ENCODE data around the gene STARD7. TPM values are rescaled to one million over a fixed set of nuclear protein-coding genes. Genes with fewer than 3 reads are reported as not detected.

Gene STARD7
- total and polyA plus RNA-seq, 9 of the 15 experiments (the other 6 are each of a cell fraction or from before 2014, with no cell fraction given), result 90.9 to 196 (median 145) TPM

DNA sequence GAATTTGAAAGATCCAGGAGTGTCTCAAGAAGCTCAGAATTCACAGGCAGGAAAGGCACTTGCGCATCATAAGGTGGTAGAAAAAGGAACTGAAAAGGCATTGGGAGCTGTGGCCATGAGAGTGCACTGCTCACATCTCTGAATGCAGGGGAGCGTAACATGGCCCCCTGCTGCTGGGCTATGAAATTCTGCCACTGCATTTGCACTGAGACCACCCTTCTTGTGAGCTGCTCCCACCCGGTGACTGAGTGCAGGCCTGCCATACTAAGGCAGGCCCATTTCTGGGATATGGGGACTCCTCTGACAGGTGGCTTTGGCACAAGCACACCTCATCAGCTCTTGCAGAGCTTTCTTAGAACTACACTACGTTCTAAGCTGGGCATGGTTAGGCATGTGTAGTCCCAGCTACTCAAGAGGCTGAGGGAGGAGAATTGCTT, 25.3 kb upstream of the STARD7 start:
- ChIA-PET POLR2A (interaction anchor here (0.8 to 1.8 kb wide), 4 partner anchors 9 to 27 kb away, joined by 3 to 7 read pairs (median 4); partner anchors contain the start of gene STARD7), CTCF (ENCODE audit: low intra/inter-chr PET ratio) (no interaction called here)
- no peaks in the 10 kb centered on the region for H3K27me3 ChIP-seq (ENCODE audit: control insufficient read depth in 2 of 2, insufficient read depth in 2 of 2, low read length in 2 of 2)
- no peak for TF ChIP-seq MCM5 (IDR thresholded peaks at IDR 0.05; ENCODE audit: low read depth)
- TF ChIP-seq, protein P1, sequence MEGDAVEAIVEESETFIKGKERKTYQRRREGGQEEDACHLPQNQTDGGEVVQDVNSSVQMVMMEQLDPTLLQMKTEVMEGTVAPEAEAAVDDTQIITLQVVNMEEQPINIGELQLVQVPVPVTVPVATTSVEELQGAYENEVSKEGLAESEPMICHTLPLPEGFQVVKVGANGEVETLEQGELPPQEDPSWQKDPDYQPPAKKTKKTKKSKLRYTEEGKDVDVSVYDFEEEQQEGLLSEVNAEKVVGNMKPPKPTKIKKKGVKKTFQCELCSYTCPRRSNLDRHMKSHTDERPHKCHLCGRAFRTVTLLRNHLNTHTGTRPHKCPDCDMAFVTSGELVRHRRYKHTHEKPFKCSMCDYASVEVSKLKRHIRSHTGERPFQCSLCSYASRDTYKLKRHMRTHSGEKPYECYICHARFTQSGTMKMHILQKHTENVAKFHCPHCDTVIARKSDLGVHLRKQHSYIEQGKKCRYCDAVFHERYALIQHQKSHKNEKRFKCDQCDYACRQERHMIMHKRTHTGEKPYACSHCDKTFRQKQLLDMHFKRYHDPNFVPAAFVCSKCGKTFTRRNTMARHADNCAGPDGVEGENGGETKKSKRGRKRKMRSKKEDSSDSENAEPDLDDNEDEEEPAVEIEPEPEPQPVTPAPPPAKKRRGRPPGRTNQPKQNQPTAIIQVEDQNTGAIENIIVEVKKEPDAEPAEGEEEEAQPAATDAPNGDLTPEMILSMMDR (IDR thresholded peaks at IDR 0.05 in 2 of 3, conservative IDR thresholded peaks at IDR 0.05 in 1 of 3; ENCODE audit: insufficient read depth in 2 of 3, low read depth in 1 of 3, low read length in 3 of 3), result peak in 1 of 3 experiments; percentile 47; a peak in 2 of 6 replicates
- H3K79me2 ChIP-seq (ENCODE audit: control insufficient read depth, insufficient read depth, low read length), result no peaks in the 10 kb centered on the region
- no peak for FAIRE-seq
- WGBS (ENCODE audit: insufficient coverage, low coverage, missing lambda C conversion rate), result 68% methylated on average over 4 of the region's 4 CpGs
- H3K36me3 ChIP-seq (ENCODE audit: control insufficient read depth, insufficient read depth, low read length), result peaks cover 3% of the 10 kb centered on the region; the same call in 1 of the 3 replicates
- intact Hi-C loops (cut with micrococcal nuclease), result no loop called here
- no peak overlapping the region for H3K27ac ChIP-seq (ENCODE audit: extremely low read depth, low read depth, low read length)
- peak; percentile 53 for ATAC-seq
- no peaks in the 10 kb centered on the region for H3K9me3 ChIP-seq (replicated peaks; ENCODE audit: control insufficient read depth, insufficient read depth, low read depth, low read length)
- H4K20me1 ChIP-seq (replicated peaks; ENCODE audit: control insufficient read depth, insufficient read depth, low read length), result no peaks in the 10 kb centered on the region
- peaks cover 3% of the 10 kb centered on the region for H3K9me1 ChIP-seq (ENCODE audit: control insufficient read depth, insufficient read depth, low read length)
- no TSS peak for BruUV-seq (replicated peaks)
- peak in 1 of 4 experiments; percentile 7 for DNase-seq (ENCODE audit: extremely low read depth in 1 of 4, low spot score in 3 of 4)
- no peak overlapping the region for H3K4me2 ChIP-seq (ENCODE audit: insufficient read depth, low read length)
- H3K4me3 ChIP-seq, result no peak overlapping the region
- H3K4me1 ChIP-seq (replicated peaks in 1 of 2; ENCODE audit: control insufficient read depth in 2 of 2, insufficient read depth in 2 of 2, low read length in 2 of 2), result no peaks in the 10 kb centered on the region
- no peak overlapping the region for H2AFZ ChIP-seq (ENCODE audit: low read depth, low read length)
- H3K9ac ChIP-seq (ENCODE audit: insufficient read depth in 1 of 2, low read depth in 2 of 2, low read length in 2 of 2), result no peak overlapping the region; a peak in 1 of 4 replicates
- in situ Hi-C loops (cut with MboI), result no loop called here

- H3K4me3 ChIP-seq, result no peak overlapping the region
- no peaks in the 10 kb centered on the region for H3K4me1 ChIP-seq (replicated peaks in 1 of 2; ENCODE audit: control insufficient read depth in 2 of 2, insufficient read depth in 2 of 2, low read length in 2 of 2)
- H3K9ac ChIP-seq (ENCODE audit: insufficient read depth in 1 of 2, low read depth in 2 of 2, low read length in 2 of 2), result no peak overlapping the region
- no TSS peak for BruUV-seq (replicated peaks)
- H3K36me3 ChIP-seq (ENCODE audit: control insufficient read depth, insufficient read depth, low read length), result peaks cover 3% of the 10 kb centered on the region; the same call in 1 of the 3 replicates
- no peak overlapping the region for H3K27ac ChIP-seq (ENCODE audit: extremely low read depth, low read depth, low read length)
- no peaks in the 10 kb centered on the region for H4K20me1 ChIP-seq (replicated peaks; ENCODE audit: control insufficient read depth, insufficient read depth, low read length)
- CTCF ChIA-PET (ENCODE audit: low intra/inter-chr PET ratio), result no interaction called here
- no peaks in the 10 kb centered on the region for H3K79me2 ChIP-seq (ENCODE audit: control insufficient read depth, insufficient read depth, low read length)
- no peak overlapping the region for H2AFZ ChIP-seq (ENCODE audit: low read depth, low read length)
- no peaks in the 10 kb centered on the region for H3K27me3 ChIP-seq (ENCODE audit: control insufficient read depth in 2 of 2, insufficient read depth in 2 of 2, low read length in 2 of 2)
- peaks cover 3% of the 10 kb centered on the region for H3K9me1 ChIP-seq (ENCODE audit: control insufficient read depth, insufficient read depth, low read length)
- WGBS (ENCODE audit: insufficient coverage, low coverage, missing lambda C conversion rate), result 72% methylated on average over 6 of the region's 6 CpGs
- FAIRE-seq, result no peak
- no peak overlapping the region for H3K4me2 ChIP-seq (ENCODE audit: insufficient read depth, low read length)
- intact Hi-C loops (cut with micrococcal nuclease), result no loop called here
- no peaks in the 10 kb centered on the region for H3K9me3 ChIP-seq (replicated peaks; ENCODE audit: control insufficient read depth, insufficient read depth, low read depth, low read length)
- no peak for ATAC-seq
- in situ Hi-C loops (cut with MboI), result no loop called here
- POLR2A ChIA-PET, result interaction anchor here (1.1 to 1.8 kb wide), 3 partner anchors 9 to 28 kb away, joined by 3 to 4 read pairs (median 3); no protein-coding TSS in a partner anchor
- no peak for DNase-seq (ENCODE audit: extremely low read depth in 1 of 4, low spot score in 3 of 4)
- TF ChIP-seq, protein P2, sequence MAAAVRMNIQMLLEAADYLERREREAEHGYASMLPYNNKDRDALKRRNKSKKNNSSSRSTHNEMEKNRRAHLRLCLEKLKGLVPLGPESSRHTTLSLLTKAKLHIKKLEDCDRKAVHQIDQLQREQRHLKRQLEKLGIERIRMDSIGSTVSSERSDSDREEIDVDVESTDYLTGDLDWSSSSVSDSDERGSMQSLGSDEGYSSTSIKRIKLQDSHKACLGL (CRISPR knock-in tag; IDR thresholded peaks at IDR 0.05; ENCODE audit: borderline replicate concordance, poor library complexity, severe bottlenecking), result no peak
- TF ChIP-seq ZNF316 (IDR thresholded peaks at IDR 0.05), result 0 out of 2 replicates have a peak, but pooled peaks have one; percentile 8
Observed at GRCh38 chr2:96233436-96233835, 24.8 kb upstream of the STARD7 start.

Data from K562 (cell line).